Endodermal cell (in vitro differentiated cells): ENCODE measurements around the gene NPAP1. TPM values are rescaled to one million over a fixed set of nuclear protein-coding genes. Genes with fewer than 3 reads are reported as not detected.

Experiments
- DNase-seq: peaks from one replicate; pipeline ENCODE4 v3.0.0-alpha.2; 2017
- H3K27ac ChIP-seq: 2 replicates; pipeline ENCODE4 v1.5.1; 2013; ENCODE audit warnings: mild to moderate bottlenecking, low read depth, low read length, moderate library complexity
- H3K27me3 ChIP-seq: 2 replicates; pipeline ENCODE4 v1.6.1; 2013; ENCODE audit warnings: mild to moderate bottlenecking, low read length, moderate library complexity; ENCODE audit not compliant: insufficient read depth, control insufficient read depth, poor library complexity, severe bottlenecking
- H3K36me3 ChIP-seq: 2 replicates; pipeline ENCODE4 v1.7.0; 2013; ENCODE audit warnings: mild to moderate bottlenecking, low read length, moderate library complexity; ENCODE audit not compliant: control insufficient read depth, insufficient read depth
- H3K4me1 ChIP-seq: one replicate; pipeline ENCODE4 v1.7.0; 2013; ENCODE audit warnings: low read length; ENCODE audit not compliant: control insufficient read depth, insufficient read depth
- H3K4me3 ChIP-seq: 2 replicates; pipeline ENCODE4 v1.5.1; 2013; ENCODE audit warnings: mild to moderate bottlenecking, low read length, moderate library complexity
- H3K9ac ChIP-seq: 2 replicates; pipeline ENCODE4 v1.6.1; 2013; ENCODE audit warnings: mild to moderate bottlenecking, low read length, moderate library complexity; ENCODE audit not compliant: poor library complexity, severe bottlenecking; ENCODE audit errors: extremely low read depth
- H3K9me3 ChIP-seq: 2 replicates; pipeline ENCODE4 v1.6.1; 2013; ENCODE audit warnings: mild to moderate bottlenecking, low read length, moderate library complexity; ENCODE audit not compliant: control insufficient read depth
- H3K27ac Mint-ChIP-seq: 2 replicates; pipeline ENCODE4 v1.8.0; 2020; ENCODE audit warnings: mixed read lengths
- H3K27me3 Mint-ChIP-seq: 2 replicates; pipeline ENCODE4 v1.8.0; 2021; ENCODE audit warnings: mild to moderate bottlenecking, mixed read lengths; ENCODE audit not compliant: insufficient read depth
- H3K36me3 Mint-ChIP-seq: 2 replicates; pipeline ENCODE4 v1.8.0; 2020; ENCODE audit warnings: low read depth, mixed read lengths
- H3K4me1 Mint-ChIP-seq: 2 replicates; pipeline ENCODE4 v1.8.0; 2020; ENCODE audit warnings: mixed read lengths
- H3K4me3 Mint-ChIP-seq: 2 replicates; pipeline ENCODE4 v1.8.0; 2020; ENCODE audit warnings: mild to moderate bottlenecking, moderate library complexity, mixed read lengths
- H3K9me3 Mint-ChIP-seq: 2 replicates; pipeline ENCODE4 v1.8.0; 2020; ENCODE audit warnings: mild to moderate bottlenecking, mixed read lengths
- CTCF ChIP-seq: fragments of 200-600 bp; sonication (generic); conservative IDR thresholded peaks from 2 replicates; pipeline ENCODE4 v1.5.0; 2021; ENCODE audit warnings: antibody characterized with exemption, mild to moderate bottlenecking
- WGBS, 2 experiments: methylation state at CpG; one replicate each; pipeline versions ENCODE4 v1.1.5 to v1.1.7; 2013; ENCODE audit warnings: missing lambda C conversion rate in 2 of 2, mixed read lengths in 1 of 2; ENCODE audit not compliant: insufficient coverage in 1 of 2, insufficient read length in 1 of 2; 5-methylcytosine and 5-hydroxymethylcytosine counted together
- total RNA-seq, 2 donors: library from RNA; stranded (reverse); fragmentation: NEBNext Ultra II Directional in 1 of 2; extraction: Animal tissue kit (Norgen Biotek cat#: 25700) in 1 of 2; gene quantifications; 2 replicates in 1 of 2; 3 replicates in 1 of 2; pipeline ENCODE4 v1.2.1, GENCODE V29; 2021

Gene NPAP1
- total RNA-seq, 2 donors from 2014 or later, result 0.18 to 0.29 TPM

- no peaks in the 10 kb centered on the region for H3K27me3 Mint-ChIP-seq
- DNase-seq, result peak; percentile 57
- H3K27ac ChIP-seq, result no peak overlapping the region
- TF ChIP-seq CTCF, result no peak
- peaks cover 30% of the 10 kb centered on the region for H3K4me1 Mint-ChIP-seq
- H3K9ac ChIP-seq, result peak overlapping the region; percentile 56
- H3K4me3 ChIP-seq, result no peak overlapping the region
- H3K9me3 ChIP-seq, result peaks cover 14% of the 10 kb centered on the region
- H3K36me3 Mint-ChIP-seq, result peaks cover 7% of the 10 kb centered on the region
- H3K4me3 Mint-ChIP-seq, result peak overlapping the region; percentile 20
- peak overlapping the region; percentile 95 for H3K27ac Mint-ChIP-seq
- no peaks in the 10 kb centered on the region for H3K36me3 ChIP-seq
- WGBS, 2 experiments, result 41 to 50% methylated on average over 2 to 3 of the region's 3 CpGs
- peaks cover 42% of the 10 kb centered on the region for H3K9me3 Mint-ChIP-seq
- H3K4me1 ChIP-seq, result peaks cover under 1% of the 10 kb centered on the region
- H3K27me3 ChIP-seq, result no peaks in the 10 kb centered on the region
Measured at GRCh38 chr15:24696201-24696600, 20.6 kb downstream of the NPAP1 start.

- Mint-ChIP-seq H3K9me3 (peaks cover 36% of the 10 kb centered on the region), H3K27me3 (no peaks in the 10 kb centered on the region), H3K36me3 (peaks cover 7% of the 10 kb centered on the region), H3K4me3 (peak overlapping the region; percentile 20), H3K4me1 (peaks cover 26% of the 10 kb centered on the region), H3K27ac (peak overlapping the region; percentile 95)
- Histone ChIP-seq H3K27ac (no peak overlapping the region), H3K4me1 (no peaks in the 10 kb centered on the region), H3K9me3 (peaks cover 19% of the 10 kb centered on the region), H3K9ac (peak overlapping the region; percentile 56), H3K4me3 (peak overlapping the region; percentile 27), H3K36me3 (no peaks in the 10 kb centered on the region), H3K27me3 (no peaks in the 10 kb centered on the region)
- TF ChIP-seq CTCF, result no peak
- peak; percentile 53 for DNase-seq
- WGBS, 2 experiments, result 57 to 66% methylated on average over 6 to 9 of the region's 9 CpGs
Measured at GRCh38 chr15:24696842-24697241, 21.3 kb downstream of the NPAP1 start.

GRCh38 chr15:24718289-24719082 lies 42.9 kb downstream of the NPAP1 start:
- Mint-ChIP-seq H3K9me3 (peaks cover 53% of the 10 kb centered on the region), H3K27me3 (no peaks in the 10 kb centered on the region)

More at GRCh38 chr15:24718289-24719082, 42.9 kb downstream of the NPAP1 start:
- H3K36me3 ChIP-seq, result no peaks in the 10 kb centered on the region
- DNase-seq, result peak; percentile 59
- H3K4me3 ChIP-seq, result peak overlapping the region; percentile 64
- Mint-ChIP-seq H3K4me3 (no peak overlapping the region), H3K27ac (no peak overlapping the region), H3K4me1 (peaks cover 17% of the 10 kb centered on the region), H3K36me3 (peaks cover 9% of the 10 kb centered on the region)
- 79 to 80% methylated on average over 4 to 5 of the region's 5 CpGs for WGBS, 2 experiments
- H3K9me3 ChIP-seq, result peaks cover 32% of the 10 kb centered on the region
- H3K9ac ChIP-seq, result no peak overlapping the region
- no peaks in the 10 kb centered on the region for H3K27me3 ChIP-seq
- no peaks in the 10 kb centered on the region for H3K4me1 ChIP-seq
- no peak for TF ChIP-seq CTCF
- no peak overlapping the region for H3K27ac ChIP-seq
